ENCODE data around the gene DGKD. TPM values are rescaled to one million over a fixed set of nuclear protein-coding genes. Genes with fewer than 3 reads are reported as not detected.

Gene DGKD
- total RNA-seq, 2 experiments from 2014 or later: 147 to 156 TPM

GRCh38 chr2:233444501-233444900 lies 90.2 kb downstream of the DGKD start:
- H3K27ac Mint-ChIP-seq: no peak overlapping the region
- peaks cover 97% of the 10 kb centered on the region for H3K36me3 Mint-ChIP-seq (ENCODE audit: low read depth)
- H3K4me1 ChIP-seq (ENCODE audit: insufficient read depth, low read length): peaks cover 12% of the 10 kb centered on the region

GRCh38 chr2:233445152-233445830 lies 91.0 kb downstream of the DGKD start:
- Mint-ChIP-seq H3K36me3 (ENCODE audit: low read depth) (peaks cover 96% of the 10 kb centered on the region), H3K4me1 (ENCODE audit: low read depth) (peaks cover 24% of the 10 kb centered on the region), H3K9me3 (no peaks in the 10 kb centered on the region), H3K27me3 (no peaks in the 10 kb centered on the region), H3K4me3 (no peak overlapping the region), H3K27ac (peak overlapping the region; percentile 14)
- peaks cover 12% of the 10 kb centered on the region for H3K4me1 ChIP-seq (ENCODE audit: insufficient read depth, low read length)
- peak in 1 of 14 experiments; percentile 20 for DNase-seq
- no peak overlapping the region for H3K4me3 ChIP-seq (ENCODE audit: low read length)
- no peak overlapping the region for H3K27ac ChIP-seq (ENCODE audit: low read depth in 1 of 2, low read length in 2 of 2)
- ATAC-seq (ENCODE audit: poor library complexity): no peak
- H3K9me3 ChIP-seq (ENCODE audit: control insufficient read depth in 1 of 2, insufficient read depth in 1 of 2, low read length in 2 of 2): no peaks in the 10 kb centered on the region
- peaks cover 86% of the 10 kb centered on the region for H3K36me3 ChIP-seq (ENCODE audit: insufficient read depth, low read length)
- ChIA-PET POLR2A (interaction anchor here (1.2 kb wide), 1 partner anchor 41 kb away, joined by 3 read pairs; no protein-coding TSS in a partner anchor), CTCF (interaction anchor here (1.1 to 4.6 kb wide), 2 partner anchors 39 to 92 kb away, joined by 3 to 75 read pairs; no protein-coding TSS in a partner anchor)
- no peaks in the 10 kb centered on the region for H3K27me3 ChIP-seq (ENCODE audit: control insufficient read depth in 1 of 2, insufficient read depth in 2 of 2, low read length in 2 of 2)
- TF ChIP-seq CTCF (IDR thresholded peaks at IDR 0.05): no peak
- intact Hi-C loops (cut with DNase I, micrococcal nuclease): loop anchor here in 1 of 2 experiments (10.0 kb wide), 1 partner anchor 160 kb away; no protein-coding TSS in a partner anchor

More at GRCh38 chr2:233444501-233444900, 90.2 kb downstream of the DGKD start:
- H3K36me3 ChIP-seq (ENCODE audit: insufficient read depth, low read length): peaks cover 86% of the 10 kb centered on the region
- intact Hi-C loops (cut with DNase I, micrococcal nuclease): loop anchor here (5.0 to 10.0 kb wide), 4 partner anchors 160 to 682 kb away; no protein-coding TSS in a partner anchor
- Mint-ChIP-seq H3K9me3 (no peaks in the 10 kb centered on the region), H3K4me1 (ENCODE audit: low read depth) (peaks cover 29% of the 10 kb centered on the region), H3K27me3 (no peaks in the 10 kb centered on the region), H3K4me3 (no peak overlapping the region)
- no peaks in the 10 kb centered on the region for H3K9me3 ChIP-seq (ENCODE audit: control insufficient read depth in 1 of 2, insufficient read depth in 1 of 2, low read length in 2 of 2)
- CTCF ChIA-PET: interaction anchor here (1.4 to 4.6 kb wide), 4 partner anchors 18 to 38 kb away, joined by 7 to 75 read pairs (median 31); no protein-coding TSS in a partner anchor
- no peaks in the 10 kb centered on the region for H3K27me3 ChIP-seq (ENCODE audit: control insufficient read depth in 1 of 2, insufficient read depth in 2 of 2, low read length in 2 of 2)
- ATAC-seq (ENCODE audit: poor library complexity) (no peak), DNase-seq (peak in 1 of 14 experiments; percentile 30)
- POLR2A ChIA-PET: interaction anchor here (2.0 to 2.6 kb wide), 3 partner anchors 18 to 40 kb away, joined by 4 to 38 read pairs (median 34); no protein-coding TSS in a partner anchor
- TF ChIP-seq CTCF (IDR thresholded peaks at IDR 0.05): no peak
- no peak overlapping the region for H3K4me3 ChIP-seq (ENCODE audit: low read length)
- H3K27ac ChIP-seq (ENCODE audit: low read depth in 1 of 2, low read length in 2 of 2): no peak overlapping the region

- Histone ChIP-seq H3K4me3 (ENCODE audit: low read length) (no peak overlapping the region), H3K9me3 (ENCODE audit: control insufficient read depth in 1 of 2, insufficient read depth in 1 of 2, low read length in 2 of 2) (no peaks in the 10 kb centered on the region), H3K27ac (ENCODE audit: low read depth in 1 of 2, low read length in 2 of 2) (no peak overlapping the region), H3K36me3 (ENCODE audit: insufficient read depth, low read length) (peaks cover 91% of the 10 kb centered on the region), H3K27me3 (ENCODE audit: control insufficient read depth in 1 of 2, insufficient read depth in 2 of 2, low read length in 2 of 2) (no peaks in the 10 kb centered on the region), H3K4me1 (ENCODE audit: insufficient read depth, low read length) (peaks cover 12% of the 10 kb centered on the region)
- Mint-ChIP-seq H3K27ac (no peak overlapping the region), H3K4me1 (ENCODE audit: low read depth) (peaks cover 24% of the 10 kb centered on the region), H3K36me3 (ENCODE audit: low read depth) (peaks cover 95% of the 10 kb centered on the region), H3K27me3 (no peaks in the 10 kb centered on the region), H3K9me3 (no peaks in the 10 kb centered on the region), H3K4me3 (no peak overlapping the region)
- TF ChIP-seq CTCF (IDR thresholded peaks at IDR 0.05): no peak
- ATAC-seq (ENCODE audit: poor library complexity) (no peak), DNase-seq (peak in 1 of 14 experiments; percentile 12)
- intact Hi-C loops (cut with DNase I, micrococcal nuclease): loop anchor here in 1 of 2 experiments (10.0 kb wide), 1 partner anchor 161 kb away; no protein-coding TSS in a partner anchor
- ChIA-PET POLR2A (no interaction called here), CTCF (interaction anchor here (0.8 to 4.6 kb wide), 3 partner anchors 40 to 93 kb away, joined by 3 to 75 read pairs (median 3); no protein-coding TSS in a partner anchor)
Measured at GRCh38 chr2:233446121-233446520, 91.8 kb downstream of the DGKD start.

Measured in CD4-positive, alpha-beta T cell (primary cell).